DMS153 treated with DMSO at 0.1 percent for 48 hours (cell line): ENCODE measurements around the gene DERA.
A peak's percentile ranks its signal among the peaks of the same experiment; 100 is the strongest.
"Not testable (repeated sequence)": the region's sequence is repeated elsewhere in the genome, so short reads cannot be mapped to it uniquely, and the experiment has no call there.

Experiments used
- DNase-seq: peaks from one replicate; lab custom pipeline; 2025; ENCODE audit not compliant: unreplicated experiment; lab: John Stamatoyannopoulos, UW

Gene DERA

DNA sequence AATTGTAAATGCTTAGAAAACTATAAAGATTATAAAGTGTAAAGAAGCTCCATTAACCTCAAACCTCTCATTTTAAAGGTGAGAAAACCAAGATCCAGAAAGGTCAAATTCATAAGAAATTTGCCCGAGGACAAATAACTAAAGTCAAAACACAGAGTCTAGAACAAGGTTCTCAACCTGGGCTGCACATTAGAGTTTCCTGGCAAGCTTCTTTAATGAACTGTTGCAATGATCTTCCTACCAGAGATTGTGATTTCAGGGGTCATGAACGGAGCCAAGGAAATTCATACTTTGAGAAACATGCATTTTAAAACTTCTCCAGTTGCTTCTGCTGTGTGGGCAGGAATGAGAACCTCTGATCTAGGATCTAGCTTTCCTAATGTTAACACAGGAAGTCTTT lies 86.8 kb downstream of the DERA start:
- DNase-seq = no peak

DNA sequence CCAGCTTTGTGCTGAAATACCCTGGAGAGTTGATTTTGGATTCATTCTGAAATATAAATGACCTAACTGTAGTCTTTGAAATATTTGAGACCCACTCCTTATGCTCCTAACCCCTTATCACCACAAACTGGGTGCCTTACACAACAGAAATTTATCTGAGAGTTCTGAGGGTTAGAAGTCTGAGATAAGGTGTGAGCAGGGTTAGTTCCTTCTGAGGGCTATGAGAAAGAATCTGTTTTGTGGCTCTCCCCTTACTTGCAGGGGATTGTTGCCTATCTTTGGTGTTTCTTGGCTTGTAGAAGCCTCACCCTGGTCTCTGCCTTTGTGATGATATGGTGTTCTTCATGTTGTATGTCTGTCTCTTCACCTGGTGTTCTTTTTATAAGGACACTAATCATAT lies 91.7 kb downstream of the DERA start:
- no peak for DNase-seq

DNA sequence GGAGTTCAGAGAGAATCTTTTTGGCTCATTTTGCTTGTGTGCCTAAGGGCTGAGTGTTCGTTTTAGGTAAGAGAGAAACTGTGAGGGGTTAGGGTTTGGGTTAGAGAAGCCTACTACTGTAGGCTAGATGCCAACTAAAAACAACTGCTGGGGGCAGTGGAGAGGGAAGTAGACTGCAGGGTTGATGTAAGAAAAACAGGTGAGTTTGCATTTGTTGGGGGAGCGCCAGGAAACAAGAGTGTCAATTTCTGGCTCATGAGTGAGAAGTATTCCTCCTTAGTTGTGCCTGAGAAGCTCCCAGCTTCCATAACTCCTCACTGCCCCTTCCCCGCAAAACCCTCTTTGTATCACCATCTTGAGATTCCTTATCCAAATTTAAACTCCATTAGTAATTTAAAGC lies 92.3 kb downstream of the DERA start:
- no peak for DNase-seq

DNA sequence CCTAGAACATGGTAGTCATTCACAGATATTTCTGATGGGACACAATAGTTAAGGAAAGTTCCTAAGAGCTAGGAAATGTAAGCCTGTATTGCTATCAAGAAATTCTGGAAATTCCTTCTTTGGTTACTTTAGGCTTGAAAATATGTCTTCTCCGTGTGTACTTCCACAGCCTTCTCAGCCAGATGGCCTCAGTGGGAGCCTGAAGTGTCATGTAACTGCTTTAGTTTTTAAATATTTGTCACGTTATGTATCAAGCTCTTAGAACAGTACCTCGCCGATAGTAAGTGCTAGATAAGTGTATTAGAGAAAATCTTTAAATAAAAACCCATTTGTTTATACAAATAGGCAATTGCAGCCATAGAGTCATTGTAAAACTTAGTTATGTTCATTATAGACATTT lies 95.6 kb downstream of the DERA start:
- DNase-seq = no peak

DNA sequence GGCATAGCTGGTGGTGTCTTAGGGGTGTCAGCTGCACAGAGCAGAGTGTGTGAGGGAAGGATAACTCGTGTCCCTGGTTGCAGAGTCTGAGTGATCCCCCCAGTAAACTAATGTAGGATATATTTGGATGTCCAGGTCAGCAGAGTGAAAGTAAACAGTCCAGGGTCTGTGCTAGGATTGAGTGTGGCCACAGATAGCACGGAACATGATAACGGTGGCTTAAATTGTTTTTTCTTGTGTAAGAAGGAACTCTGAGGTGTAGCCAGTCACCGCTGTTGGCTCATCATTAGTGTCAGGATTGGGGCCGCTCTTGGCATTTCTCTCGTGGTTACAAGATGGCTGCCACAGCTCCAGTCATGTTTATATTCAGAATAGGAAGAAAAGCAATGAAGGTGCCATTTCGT lies 97.3 kb downstream of the DERA start:
- DNase-seq = no peak

DNA sequence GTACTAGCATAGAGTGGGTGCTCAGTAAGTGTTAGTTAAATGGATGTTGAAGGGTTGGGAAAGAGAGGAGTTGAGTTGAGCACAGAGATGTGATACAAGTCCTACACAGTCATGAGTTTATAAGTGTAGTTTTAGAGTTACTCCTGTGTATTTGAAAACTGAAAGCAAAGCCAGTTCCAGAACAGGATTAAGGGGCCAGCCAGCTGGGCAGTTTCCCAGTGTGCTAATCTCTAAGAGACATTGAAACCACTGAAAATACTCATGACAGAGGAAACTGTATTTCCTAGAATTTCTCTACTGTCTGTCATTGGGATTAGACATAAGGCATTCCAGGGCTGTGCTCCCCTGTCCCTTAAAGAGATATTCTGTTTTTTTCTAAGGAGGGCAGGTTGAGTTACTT lies 101.0 kb downstream of the DERA start:
- no peak for DNase-seq

DNA sequence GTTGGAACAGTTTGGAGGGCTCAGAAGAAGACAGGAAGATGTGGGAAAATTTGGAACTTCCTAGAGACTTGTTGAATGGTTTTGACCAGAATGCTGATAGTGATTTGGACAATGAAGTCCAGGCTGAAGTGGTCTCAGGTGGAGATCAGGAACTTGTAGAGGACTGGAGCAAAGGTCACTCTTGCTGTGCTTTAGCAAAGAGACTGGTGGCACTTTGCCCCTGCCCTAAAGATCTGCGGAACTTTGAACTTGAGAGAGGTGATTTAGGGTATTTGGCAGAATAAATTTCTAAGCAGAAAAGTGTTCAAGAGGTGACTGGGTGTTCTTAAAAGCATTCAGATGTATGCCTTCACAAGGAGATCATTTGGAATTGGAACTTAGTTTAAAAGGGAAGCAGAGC lies 102.6 kb downstream of the DERA start:
- DNase-seq = not testable (repeated sequence)

DNA sequence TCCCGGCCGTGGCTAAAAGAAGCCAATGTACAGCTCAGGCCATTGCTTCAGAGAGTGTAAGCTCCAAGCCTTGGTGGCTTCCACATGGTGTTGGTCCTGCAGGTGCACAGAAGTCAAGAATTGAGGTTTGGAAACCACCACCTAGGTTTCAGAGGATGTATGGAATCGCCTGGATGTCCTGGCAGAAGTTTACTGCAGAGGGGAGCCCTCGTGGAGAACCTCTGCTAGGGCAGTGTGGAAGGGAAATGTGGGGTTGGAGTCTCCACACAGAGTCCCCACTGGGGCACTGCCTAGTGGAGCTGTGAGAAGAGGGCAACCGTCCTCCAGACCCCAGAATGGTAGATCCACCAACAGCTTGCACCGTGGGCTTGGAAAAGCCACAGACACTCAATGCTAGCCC lies 103.3 kb downstream of the DERA start:
- DNase-seq = not testable (repeated sequence)

DNA sequence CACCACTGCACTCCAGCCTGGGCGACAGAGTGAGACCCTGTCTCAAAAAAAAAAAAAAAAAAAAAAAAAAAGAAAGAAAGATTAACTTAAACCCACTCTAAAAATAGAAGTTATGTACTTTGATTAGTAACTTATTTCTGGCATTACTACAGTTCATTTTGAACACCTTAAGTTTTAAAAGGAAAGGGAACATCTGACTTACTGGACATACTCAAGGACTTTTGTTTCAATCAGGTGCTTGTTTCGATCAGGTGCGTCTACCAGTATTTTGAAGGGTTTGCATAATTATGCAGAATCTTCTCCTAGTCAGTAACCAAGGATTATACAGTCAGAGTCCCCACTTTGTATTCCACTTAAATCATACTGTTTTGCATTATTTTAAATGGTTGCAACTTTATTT lies 105.6 kb downstream of the DERA start:
- DNase-seq = no peak

DNA sequence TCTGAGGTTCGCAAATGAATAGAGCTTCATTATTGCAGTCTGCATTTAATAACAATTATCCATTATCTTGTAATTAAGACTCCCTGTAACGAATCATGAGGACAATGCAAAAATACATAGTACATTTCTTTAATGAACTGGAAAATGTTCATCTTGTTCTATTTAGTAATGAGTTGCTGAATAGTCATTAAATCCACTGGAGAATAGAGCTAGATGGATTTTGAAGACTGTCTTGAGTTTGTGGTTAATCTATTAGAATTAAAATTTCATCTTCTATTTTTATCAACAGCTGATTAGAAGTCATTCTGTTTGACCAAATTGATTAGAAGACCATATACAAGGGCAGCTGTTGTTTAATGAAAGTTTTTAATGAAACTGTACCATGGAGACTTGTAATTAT lies 107.2 kb downstream of the DERA start:
- no peak for DNase-seq

DNA sequence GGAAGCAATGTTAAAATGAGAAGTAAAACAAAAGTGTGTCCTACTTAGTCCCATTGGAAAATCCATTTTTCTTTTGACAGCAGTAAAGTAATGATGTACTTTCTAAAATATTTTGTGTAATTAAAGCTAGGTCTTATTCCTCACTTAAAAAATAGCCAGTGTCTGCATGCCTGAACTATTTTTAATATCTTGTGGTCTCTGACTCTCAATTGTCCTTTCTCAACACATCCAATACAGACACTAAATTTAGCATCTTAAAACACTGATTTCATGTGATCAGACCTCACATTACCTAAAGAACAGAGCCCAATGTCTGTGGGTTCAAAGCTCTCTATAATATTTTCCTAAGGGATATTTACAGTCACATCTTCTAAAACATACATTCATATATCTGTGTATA lies 108.0 kb downstream of the DERA start:
- no peak for DNase-seq

DNA sequence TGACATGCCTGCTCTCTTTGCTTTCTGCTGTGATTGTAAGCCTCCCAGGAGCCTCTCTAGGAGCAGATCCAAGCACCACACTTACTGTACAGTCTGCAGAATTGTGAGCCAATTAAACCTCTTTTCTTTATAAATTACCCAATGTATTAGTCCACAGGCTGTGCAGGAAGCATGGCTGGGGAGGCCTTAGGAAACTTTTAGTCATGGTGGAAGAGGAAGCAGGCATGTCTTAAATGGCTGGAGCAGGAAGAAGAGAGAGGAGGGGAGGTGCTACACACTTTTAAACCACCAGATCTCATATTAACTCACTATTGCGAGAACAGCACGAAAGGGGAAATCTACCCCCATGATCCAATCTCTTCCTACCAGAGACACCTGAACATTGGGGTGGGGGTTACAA lies 108.9 kb downstream of the DERA start:
- DNase-seq = no peak

DNA sequence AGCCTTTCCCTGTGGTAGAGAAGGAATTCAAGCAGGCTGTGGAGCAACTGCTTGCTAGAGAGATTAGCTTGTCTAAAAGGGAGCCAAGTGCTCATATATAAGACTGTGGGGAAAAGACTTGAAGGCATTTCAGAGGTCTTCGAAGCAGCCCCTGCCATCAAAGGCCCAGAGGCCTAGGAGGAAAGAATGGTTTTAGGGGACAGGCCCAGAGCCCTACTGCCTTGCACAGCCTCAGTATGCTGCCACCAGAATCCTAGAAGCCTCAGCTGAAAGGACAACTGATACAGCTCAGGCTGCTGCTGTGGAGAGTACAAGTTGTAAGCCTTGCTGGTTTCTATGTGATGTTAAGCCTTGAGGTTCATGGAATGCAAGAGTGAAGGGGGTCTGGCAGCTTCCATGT lies 109.9 kb downstream of the DERA start:
- DNase-seq = no peak

DNA sequence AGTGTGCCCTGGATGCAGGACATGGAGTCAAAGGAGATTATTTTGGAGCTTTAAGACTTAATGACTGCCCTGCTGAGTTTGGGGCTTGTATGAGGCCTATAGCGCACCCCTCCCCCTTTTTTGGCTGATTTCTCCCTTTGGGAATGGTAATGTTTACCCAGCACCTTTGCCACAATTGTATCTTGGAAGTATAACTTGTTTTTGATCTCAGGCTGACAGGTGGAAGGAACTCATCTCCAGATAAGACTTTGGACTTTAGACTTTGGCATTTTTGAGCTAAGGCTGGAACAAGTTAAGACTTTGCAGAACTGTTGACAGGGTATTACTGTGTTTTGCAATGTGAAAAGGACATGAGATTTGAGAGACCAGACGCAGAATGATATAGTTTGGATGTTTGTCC lies 110.5 kb downstream of the DERA start:
- DNase-seq = no peak

DNA sequence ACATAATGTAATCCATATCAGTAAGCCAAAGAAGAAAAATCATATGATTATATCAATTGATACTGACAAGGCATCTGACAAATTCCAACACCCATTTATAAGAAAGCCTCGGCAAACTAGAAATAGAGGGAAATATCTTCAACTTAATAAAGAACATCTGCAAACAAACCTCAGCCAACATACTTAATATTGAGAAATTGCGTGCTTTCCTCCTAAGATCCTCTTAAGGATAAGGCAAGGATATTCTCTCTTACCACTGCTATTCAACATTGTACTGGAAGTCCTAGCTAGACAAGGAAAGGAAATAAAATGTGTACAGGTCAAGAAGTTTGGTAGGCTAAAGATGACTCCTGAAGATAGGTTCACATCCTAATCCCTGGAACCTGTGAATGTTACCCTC lies 115.9 kb downstream of the DERA start:
- DNase-seq = no peak

DNA sequence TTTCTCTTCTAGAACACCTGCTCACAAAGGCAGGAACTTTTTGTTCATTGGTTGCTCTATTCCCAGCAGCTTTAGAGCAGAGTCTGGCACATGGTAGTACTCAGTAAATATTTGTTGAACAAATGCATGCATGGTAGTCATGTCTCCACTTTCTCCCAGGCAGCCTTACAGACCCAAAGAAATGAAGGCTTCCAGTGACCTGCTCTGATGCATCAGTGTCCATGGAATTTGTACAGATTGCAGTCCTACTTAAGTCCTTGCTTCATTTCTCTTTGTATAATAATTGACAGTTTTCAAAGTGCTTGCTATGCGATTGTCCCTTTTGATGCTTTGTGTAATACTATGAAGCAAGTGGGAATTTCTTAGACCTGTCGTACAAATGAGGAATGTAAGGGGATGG lies 119.6 kb downstream of the DERA start:
- peak; percentile 35 for DNase-seq

DNA sequence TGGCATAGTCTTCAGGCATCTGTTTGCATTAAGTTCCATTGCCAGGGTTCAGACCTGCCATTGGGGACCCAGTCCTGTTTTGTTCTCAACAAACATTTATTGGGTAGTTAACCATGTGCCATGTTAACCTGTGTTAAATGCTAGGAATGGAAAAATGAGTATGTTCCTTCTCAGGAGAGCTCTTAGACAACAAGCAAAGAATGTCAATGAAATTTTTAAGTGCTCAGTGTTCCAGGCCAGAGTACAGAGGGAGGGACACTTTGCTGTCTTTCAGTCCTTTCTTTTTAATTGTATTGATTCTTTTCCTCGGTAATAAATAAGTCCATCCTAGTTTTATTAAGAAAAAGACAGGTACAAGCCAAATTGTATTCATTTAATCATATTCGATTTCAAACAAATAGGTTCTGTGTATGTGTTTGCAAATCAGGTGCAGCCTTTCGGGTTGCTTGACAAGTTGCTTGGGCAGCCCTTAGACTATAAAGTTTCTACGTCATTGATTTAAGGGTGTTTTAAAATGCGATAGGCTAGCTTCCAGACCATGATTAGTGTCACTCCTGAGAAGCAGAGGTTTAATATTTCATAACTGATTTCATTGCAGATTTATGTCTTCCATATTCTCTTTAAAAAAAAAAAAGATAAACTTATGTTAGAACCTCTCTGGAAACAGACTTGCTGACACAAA lies 123.1 kb downstream of the DERA start:
- DNase-seq = no peak

DNA sequence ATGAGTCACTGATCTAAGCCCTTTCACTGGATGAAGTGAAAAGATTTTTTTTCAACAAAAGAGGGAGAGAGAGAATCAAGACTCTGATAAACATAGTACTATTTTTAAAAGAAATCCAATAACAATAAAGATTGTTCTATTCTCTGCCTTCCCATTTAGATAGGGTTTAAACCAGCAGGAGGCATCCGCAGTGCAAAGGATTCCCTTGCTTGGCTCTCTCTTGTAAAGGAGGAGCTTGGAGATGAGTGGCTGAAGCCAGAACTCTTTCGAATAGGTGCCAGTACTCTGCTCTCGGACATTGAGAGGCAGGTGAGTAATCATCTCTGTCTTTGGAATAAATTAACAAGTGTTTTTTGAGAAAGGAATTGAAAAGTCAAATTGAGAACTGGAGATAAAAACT lies 124.9 kb downstream of the DERA start:
- DNase-seq = no peak

DNA sequence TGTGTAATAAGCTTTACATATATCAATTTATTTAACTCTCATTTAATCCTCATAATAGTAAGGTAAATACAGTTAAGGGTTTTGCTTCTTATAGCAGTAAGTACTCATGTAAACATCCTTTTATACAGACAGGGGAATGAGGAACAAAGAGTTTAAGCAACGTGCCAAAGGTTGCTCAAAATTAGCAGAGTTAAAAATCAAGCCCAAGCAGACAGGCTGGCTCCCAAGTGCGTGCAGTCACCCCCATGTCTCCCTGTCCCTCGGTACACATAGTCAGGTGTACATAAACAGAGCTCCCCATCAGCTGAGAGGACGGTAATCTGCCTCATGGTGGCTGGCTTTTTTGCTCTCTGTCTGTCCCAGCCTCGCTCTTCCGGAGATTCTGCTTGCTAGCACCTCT lies 126.4 kb downstream of the DERA start:
- DNase-seq = peak; percentile 46

DNA sequence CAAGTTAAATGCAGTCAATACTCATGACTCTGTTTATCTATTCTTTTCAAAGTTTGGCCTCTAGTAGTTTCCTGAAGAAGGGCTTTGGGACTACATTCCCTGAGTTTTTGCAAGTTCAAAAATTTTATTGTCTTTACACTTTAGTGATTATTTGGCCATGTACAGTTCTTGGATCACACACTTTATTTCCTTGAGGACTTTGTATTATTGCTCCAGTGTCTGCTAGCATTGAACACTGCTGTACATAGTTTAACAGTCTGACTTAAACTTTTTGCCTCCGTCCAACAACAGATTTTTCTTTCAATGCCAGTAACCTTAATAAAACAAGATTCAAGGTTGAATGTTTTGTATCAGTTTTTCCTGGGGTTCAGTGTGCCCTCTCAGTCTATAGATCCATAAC lies 132.3 kb downstream of the DERA start:
- no peak for DNase-seq

DNA sequence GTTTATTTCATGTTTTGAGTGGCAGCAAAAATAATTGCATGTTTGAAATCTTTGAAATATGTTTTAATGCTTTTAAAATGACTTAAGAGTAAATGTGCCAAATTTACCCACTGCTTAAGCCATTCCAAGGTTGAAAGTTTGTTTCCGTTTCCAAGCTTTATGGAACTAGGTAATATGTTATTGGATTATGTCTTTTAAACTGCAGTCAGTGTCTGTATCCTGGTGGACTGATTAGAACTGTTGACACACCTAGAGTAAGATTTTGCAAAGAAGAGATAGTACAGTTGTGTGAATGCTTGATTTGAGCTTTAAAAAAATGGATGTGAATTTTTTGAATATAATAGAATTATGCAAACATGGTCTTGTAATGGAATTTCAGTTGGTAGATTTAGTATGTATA lies 135.1 kb downstream of the DERA start:
- DNase-seq = no peak

DNA sequence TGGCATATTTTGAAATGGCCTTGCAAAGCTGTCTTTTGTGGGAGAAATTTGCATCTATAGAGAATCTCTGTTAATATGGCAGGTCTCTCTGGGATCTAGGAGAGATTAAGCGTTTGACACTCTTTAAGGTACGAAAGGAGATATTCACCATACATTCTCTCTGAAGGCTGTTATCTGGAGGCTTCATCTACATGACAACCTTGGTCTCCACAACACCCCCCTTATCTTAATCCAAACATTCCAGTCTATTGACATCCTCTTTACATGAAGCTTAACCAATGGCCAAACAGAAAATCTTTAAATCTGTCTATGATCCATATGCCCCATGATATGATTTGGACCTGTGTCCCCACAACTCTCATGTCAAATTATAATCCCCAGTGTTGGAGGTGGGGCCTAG lies 137.4 kb downstream of the DERA start:
- DNase-seq = no peak

DNA sequence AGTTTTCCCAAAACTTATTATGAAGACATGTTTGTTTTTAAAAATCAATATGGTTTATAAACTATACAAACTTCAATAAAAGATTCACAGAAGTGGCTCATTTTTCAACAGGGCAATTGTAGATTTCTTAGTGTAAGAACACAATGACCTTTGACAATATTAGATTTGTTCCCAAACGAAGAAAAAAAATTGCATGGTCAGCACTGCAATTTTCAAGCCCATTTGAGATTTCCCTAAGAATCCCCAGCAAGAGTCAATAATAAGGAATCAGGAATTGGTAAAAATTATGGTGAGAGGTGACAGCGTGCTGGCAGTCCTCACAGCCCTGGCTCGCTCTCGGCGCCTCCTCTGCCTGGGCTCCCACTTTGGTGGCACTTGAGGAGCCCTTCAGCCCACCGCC lies 145.8 kb downstream of the DERA start:
- DNase-seq = no peak

DNA sequence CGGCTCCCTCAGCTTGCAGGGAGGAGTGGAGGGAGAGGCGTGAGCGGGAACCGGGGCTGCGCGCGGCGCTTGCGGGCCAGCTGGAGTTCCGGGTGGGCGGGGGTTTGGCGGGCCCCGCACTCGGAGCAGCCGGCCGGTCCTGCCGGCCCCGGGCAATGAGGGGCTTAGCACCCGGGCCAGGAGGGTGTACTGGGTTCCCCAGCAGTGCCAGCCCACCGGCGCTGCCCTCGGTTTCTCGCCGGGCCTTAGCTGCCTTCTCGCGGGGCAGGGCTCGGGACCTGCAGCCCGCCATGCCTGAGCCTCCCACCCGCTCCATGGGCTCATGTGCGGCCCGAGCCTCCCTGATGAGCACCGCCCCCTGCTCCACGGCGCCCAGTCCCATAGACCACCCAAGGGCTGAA lies 146.2 kb downstream of the DERA start:
- DNase-seq = not testable (repeated sequence)
